Adipose tissue (tissue), 3 donors: ENCODE measurements around the gene MTERF1. TPM values are rescaled to one million over a fixed set of nuclear protein-coding genes. Genes with fewer than 3 reads are reported as not detected.
"Not testable (repeated sequence)": the region's sequence is repeated elsewhere in the genome, so short reads cannot be mapped to it uniquely, and the experiment has no call there.

Source experiments
- H3K27ac ChIP-seq: one replicate; pipeline ENCODE4 v1.5.1; 2013; ENCODE audit warnings: low read depth, low read length
- WGBS, 3 donors: extraction: QIAGEN DNeasy Blood & Tissue Kit; methylation state at CpG; one replicate each; pipeline ENCODE4 v1.1.7; 2013; 5-methylcytosine and 5-hydroxymethylcytosine counted together
- polyA plus RNA-seq, 3 donors: library from polyadenylated mRNA; stranded (reverse); fragments of 200-250 nt; gene quantifications; one replicate each; pipeline ENCODE4 v1.2.3, GENCODE V29; 2013
- donor health status: healthy with polysubstance abuse.
- donor health status: Bipolar disorder and iron deficiency.
- donor health status: healthy.

MTERF1 gene
- polyA plus RNA-seq, 3 donors = 3.1 to 4.7 (median 4.2) TPM

GRCh38 chr7:91888271-91889175 lies 8.0 kb upstream of the MTERF1 start:
- 97 to 98% (median 97%) methylated on average over 46 to 60 of the region's 60 CpGs for WGBS, 3 donors
- not testable (repeated sequence) for H3K27ac ChIP-seq

GRCh38 chr7:91887336-91888213 lies 7.1 kb upstream of the MTERF1 start:
- not testable (repeated sequence) for H3K27ac ChIP-seq
- WGBS, 3 donors = 91 to 99% (median 93%) methylated on average over 53 to 54 of the region's 54 CpGs

- WGBS, 3 donors = 60 to 86% (median 79%) methylated on average over 1 of the region's 1 CpG
- no peak overlapping the region for H3K27ac ChIP-seq
Measured at GRCh38 chr7:91883676-91884362, 3.3 kb upstream of the MTERF1 start.

- H3K27ac ChIP-seq = no peak overlapping the region
- 2% methylated on average over 9 of the region's 9 CpGs for WGBS, 3 donors
Measured at GRCh38 chr7:91880016-91880412, 488 bp downstream of the MTERF1 start.

GRCh38 chr7:91876391-91877133 lies 3.9 kb downstream of the MTERF1 start:
- whole genome bisulfite sequencing, 3 donors = 62 to 78% (median 76%) methylated on average over 4 of the region's 4 CpGs
- H3K27ac ChIP-seq = no peak overlapping the region

GRCh38 chr7:91875851-91876250 lies 4.7 kb downstream of the MTERF1 start:
- H3K27ac ChIP-seq = no peak overlapping the region
- WGBS, 3 donors = 72 to 88% (median 83%) methylated on average over 3 of the region's 3 CpGs

GRCh38 chr7:91872928-91873327 lies 7.6 kb downstream of the MTERF1 start:
- H3K27ac ChIP-seq = no peak overlapping the region

GRCh38 chr7:91872069-91872468 lies 8.4 kb downstream of the MTERF1 start:
- H3K27ac ChIP-seq = no peak overlapping the region

GRCh38 chr7:91869661-91870060 lies 10.8 kb downstream of the MTERF1 start:
- H3K27ac ChIP-seq = no peak overlapping the region
- 81 to 90% (median 86%) methylated on average over 1 of the region's 1 CpG for WGBS, 3 donors

- WGBS, 3 donors = 36 to 57% (median 52%) methylated on average over 2 of the region's 2 CpGs
- H3K27ac ChIP-seq = no peak overlapping the region
Measured at GRCh38 chr7:91866599-91867148, 13.8 kb downstream of the MTERF1 start.

- H3K27ac ChIP-seq = no peak overlapping the region
- 91 to 95% (median 93%) methylated on average over 2 of the region's 2 CpGs for WGBS, 3 donors
Measured at GRCh38 chr7:91865511-91865910, 15.0 kb downstream of the MTERF1 start.

GRCh38 chr7:91864604-91865003 lies 15.9 kb downstream of the MTERF1 start:
- not testable (repeated sequence) for H3K27ac ChIP-seq

- WGBS, 3 donors = 98 to 99% (median 98%) methylated on average over 6 of the region's 6 CpGs
- no peak overlapping the region for H3K27ac ChIP-seq
Measured at GRCh38 chr7:91864070-91864469, 16.4 kb downstream of the MTERF1 start.

- H3K27ac ChIP-seq = no peak overlapping the region
Measured at GRCh38 chr7:91852263-91852741, 28.2 kb downstream of the MTERF1 start.

GRCh38 chr7:91850455-91850854 lies 30.0 kb downstream of the MTERF1 start:
- H3K27ac ChIP-seq = no peak overlapping the region

- H3K27ac ChIP-seq = no peak overlapping the region
- 78 to 86% (median 82%) methylated on average over 4 of the region's 4 CpGs for WGBS, 3 donors
Measured at GRCh38 chr7:91847876-91848588, 32.5 kb downstream of the MTERF1 start.

- WGBS, 3 donors = 83 to 90% (median 85%) methylated on average over 4 of the region's 4 CpGs
- H3K27ac ChIP-seq = no peak overlapping the region
Measured at GRCh38 chr7:91847231-91847630, 33.3 kb downstream of the MTERF1 start.

- H3K27ac ChIP-seq = no peak overlapping the region
Measured at GRCh38 chr7:91846436-91846835, 34.1 kb downstream of the MTERF1 start.
